GM23338 (cell line): ENCODE results near the gene TBC1D19. TPM values are rescaled to one million over a fixed set of nuclear protein-coding genes. Genes with fewer than 3 reads are reported as not detected.

Experiments used
- ATAC-seq: fragments of 200-7000 bp; cut with Tn5 transposase; 3 replicates; pipeline ENCODE4 v1.9.1; 2020
- DNase-seq: peaks from one replicate; pipeline ENCODE4 v3.0.0-alpha.2; 2015; ENCODE audit warnings: low spot score
- H2AFZ ChIP-seq: fragments of 200-600 bp; sonication (generic); 2 replicates; pipeline ENCODE4 v1.8.0; 2016; ENCODE audit warnings: antibody characterized with exemption, mild to moderate bottlenecking, moderate library complexity
- H3F3A ChIP-seq: fragments of 200-600 bp; sonication (generic); replicated peaks from 2 replicates; pipeline ENCODE4 v1.8.0; 2017; ENCODE audit warnings: antibody characterized with exemption, mixed run types, low read depth
- H3K27ac ChIP-seq: fragments of 200-600 bp; sonication (generic); 2 replicates; pipeline ENCODE4 v1.6.1; 2016; ENCODE audit warnings: low read depth
- H3K27me3 ChIP-seq: fragments of 200-600 bp; sonication (generic); 2 replicates; pipeline ENCODE4 v1.8.0; 2016; ENCODE audit warnings: mild to moderate bottlenecking, mixed run types, moderate library complexity; ENCODE audit not compliant: insufficient read depth
- H3K36me3 ChIP-seq: fragments of 200-600 bp; sonication (generic); 2 replicates; pipeline ENCODE4 v1.8.0; 2016; ENCODE audit warnings: mild to moderate bottlenecking; ENCODE audit not compliant: insufficient read depth
- H3K4me1 ChIP-seq: fragments of 200-600 bp; sonication (generic); 2 replicates; pipeline ENCODE4 v1.8.0; 2016; ENCODE audit warnings: mild to moderate bottlenecking, moderate library complexity; ENCODE audit not compliant: insufficient read depth
- H3K4me2 ChIP-seq: fragments of 200-600 bp; sonication (generic); 2 replicates; pipeline ENCODE4 v1.7.1; 2017; ENCODE audit warnings: mixed run types
- H3K4me3 ChIP-seq: fragments of 200-600 bp; sonication (generic); 2 replicates; pipeline ENCODE4 v1.6.1; 2016; ENCODE audit warnings: mixed run types
- H3K79me2 ChIP-seq: fragments of 200-600 bp; sonication (generic); replicated peaks from 2 replicates; pipeline ENCODE4 v1.8.0; 2017; ENCODE audit warnings: mild to moderate bottlenecking; ENCODE audit not compliant: insufficient read depth
- H3K9me2 ChIP-seq: fragments of 200-600 bp; sonication (generic); 2 replicates; pipeline ENCODE4 v1.8.0; 2017; ENCODE audit not compliant: insufficient read depth
- H4K20me1 ChIP-seq: fragments of 200-600 bp; sonication (generic); replicated peaks from 2 replicates; pipeline ENCODE4 v1.8.0; 2017; ENCODE audit warnings: mild to moderate bottlenecking; ENCODE audit not compliant: insufficient read depth
- H3K27ac Mint-ChIP-seq: 2 replicates; pipeline ENCODE4 v1.8.0; 2020; ENCODE audit warnings: inconsistent platforms, mild to moderate bottlenecking, moderate library complexity, mixed read lengths
- H3K27me3 Mint-ChIP-seq: 3 replicates; pipeline ENCODE4 v1.8.0; 2022; ENCODE audit warnings: low read depth, mild to moderate bottlenecking, moderate library complexity, mixed read lengths, inconsistent platforms; ENCODE audit not compliant: insufficient read depth, poor library complexity
- H3K36me3 Mint-ChIP-seq: 3 replicates; pipeline ENCODE4 v1.8.0; 2021; ENCODE audit warnings: low read depth, mild to moderate bottlenecking, inconsistent platforms, moderate library complexity, mixed read lengths
- H3K4me1 Mint-ChIP-seq: 3 replicates; pipeline ENCODE4 v1.8.0; 2020; ENCODE audit warnings: mild to moderate bottlenecking, inconsistent platforms, mixed read lengths
- H3K4me3 Mint-ChIP-seq: 3 replicates; pipeline ENCODE4 v1.8.0; 2021; ENCODE audit warnings: moderate library complexity, mild to moderate bottlenecking, inconsistent platforms, mixed read lengths
- H3K9me3 Mint-ChIP-seq: 3 replicates; pipeline ENCODE4 v1.8.0; 2020; ENCODE audit warnings: moderate library complexity, mild to moderate bottlenecking, inconsistent platforms, mixed read lengths
- CREB1 ChIP-seq: fragments of 250-450 bp; sonication (Bioruptor Pico); IDR thresholded peaks from 2 replicates; pipeline ENCODE4 v1.5.0; 2020; ENCODE audit warnings: low read depth, mild to moderate bottlenecking, moderate library complexity
- EZH2 ChIP-seq: fragments of 200-600 bp; sonication (generic); IDR thresholded peaks from one replicate; pipeline ENCODE4 v1.8.0; 2017; ENCODE audit warnings: antibody characterized with exemption, mild to moderate bottlenecking, low read depth; ENCODE audit not compliant: unreplicated experiment
- EZH2phosphoT487 ChIP-seq: fragments of 200-600 bp; sonication (generic); IDR thresholded peaks from one replicate; pipeline ENCODE4 v1.8.1; 2018; ENCODE audit warnings: antibody characterized with exemption; ENCODE audit not compliant: unreplicated experiment
- JUNB ChIP-seq: IDR thresholded peaks from one replicate; pipeline ENCODE4 v1.6.1; 2016; ENCODE audit warnings: antibody characterized with exemption; ENCODE audit not compliant: unreplicated experiment
- POLR2AphosphoS5 ChIP-seq: IDR thresholded peaks from 2 replicates; pipeline ENCODE4 v1.6.1; 2016; ENCODE audit warnings: antibody characterized with exemption, low read depth
- STAT1 ChIP-seq: IDR thresholded peaks from one replicate; pipeline ENCODE4 v1.6.1; 2016; ENCODE audit warnings: antibody characterized with exemption; ENCODE audit not compliant: unreplicated experiment
- ZNF114 ChIP-seq: fragments of 250-450 bp; sonication (Bioruptor Pico); IDR thresholded peaks from 2 replicates; pipeline ENCODE4 v1.5.0; 2020; ENCODE audit warnings: mild to moderate bottlenecking, moderate library complexity
- ZNF331 ChIP-seq: fragments of 250-450 bp; sonication (Bioruptor Pico); IDR thresholded peaks from 2 replicates; pipeline ENCODE4 v1.5.0; 2020; ENCODE audit warnings: low read depth, mild to moderate bottlenecking, moderate library complexity
- polyA plus RNA-seq: library from polyadenylated mRNA; unstranded; fragments of >200 nt; fragmentation: Nextera tagmentation; extraction: Ambion mirVana; gene quantifications from 2 replicates; pipeline ENCODE4 v1.2.1, GENCODE V29; 2016
- total RNA-seq: library from RNA; depleted of rRNA; stranded (reverse); fragments of >200 nt; shearing (Covaris generic); gene quantifications from 2 replicates; pipeline ENCODE4 v1.2.3, GENCODE V29; 2014
- TF ChIP-seq, protein P1 (sequence below): fragments of 250-450 bp; sonication (Bioruptor Pico); IDR thresholded peaks from 2 replicates; pipeline ENCODE4 v1.5.0; 2020; ENCODE audit warnings: mild to moderate bottlenecking, moderate library complexity

The TBC1D19 gene
- total and polyA plus RNA-seq, 2 experiments from 2014 or later, result 1.9 to 4.3 TPM

DNA sequence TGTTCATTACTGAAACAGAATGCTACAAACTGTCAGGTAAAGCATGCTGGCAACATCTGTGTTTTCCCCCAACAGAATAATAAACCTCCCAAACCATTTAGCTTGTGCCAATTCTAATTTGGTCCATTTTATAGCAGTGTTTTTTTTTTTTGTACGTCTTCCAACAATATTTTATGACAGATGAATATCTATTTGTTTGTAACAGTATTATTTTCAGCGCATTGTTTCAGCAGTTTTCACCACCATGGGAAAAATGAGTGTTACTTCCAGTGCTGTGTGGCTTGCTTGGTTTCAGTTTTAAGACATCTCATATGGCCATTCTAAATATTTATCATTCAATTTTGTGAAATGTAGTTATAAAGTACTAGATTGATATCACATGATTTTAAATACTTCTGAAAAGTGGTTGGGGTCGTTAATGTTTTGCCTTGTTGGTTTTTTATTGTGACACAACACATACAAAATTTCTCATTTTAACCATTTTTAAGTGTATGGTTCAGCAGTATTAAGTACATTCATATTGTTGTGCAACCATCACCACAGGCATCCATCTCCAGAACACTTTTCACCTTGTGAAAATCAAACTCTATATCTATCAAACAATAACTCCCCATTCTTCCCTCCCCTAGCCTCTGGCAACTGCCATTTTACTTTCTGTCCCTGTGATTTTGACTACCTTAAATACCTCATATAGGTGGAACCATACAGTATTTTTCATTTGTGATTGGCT is 25.6 kb upstream of the TBC1D19 start (continued):
- TF ChIP-seq, protein P1, sequence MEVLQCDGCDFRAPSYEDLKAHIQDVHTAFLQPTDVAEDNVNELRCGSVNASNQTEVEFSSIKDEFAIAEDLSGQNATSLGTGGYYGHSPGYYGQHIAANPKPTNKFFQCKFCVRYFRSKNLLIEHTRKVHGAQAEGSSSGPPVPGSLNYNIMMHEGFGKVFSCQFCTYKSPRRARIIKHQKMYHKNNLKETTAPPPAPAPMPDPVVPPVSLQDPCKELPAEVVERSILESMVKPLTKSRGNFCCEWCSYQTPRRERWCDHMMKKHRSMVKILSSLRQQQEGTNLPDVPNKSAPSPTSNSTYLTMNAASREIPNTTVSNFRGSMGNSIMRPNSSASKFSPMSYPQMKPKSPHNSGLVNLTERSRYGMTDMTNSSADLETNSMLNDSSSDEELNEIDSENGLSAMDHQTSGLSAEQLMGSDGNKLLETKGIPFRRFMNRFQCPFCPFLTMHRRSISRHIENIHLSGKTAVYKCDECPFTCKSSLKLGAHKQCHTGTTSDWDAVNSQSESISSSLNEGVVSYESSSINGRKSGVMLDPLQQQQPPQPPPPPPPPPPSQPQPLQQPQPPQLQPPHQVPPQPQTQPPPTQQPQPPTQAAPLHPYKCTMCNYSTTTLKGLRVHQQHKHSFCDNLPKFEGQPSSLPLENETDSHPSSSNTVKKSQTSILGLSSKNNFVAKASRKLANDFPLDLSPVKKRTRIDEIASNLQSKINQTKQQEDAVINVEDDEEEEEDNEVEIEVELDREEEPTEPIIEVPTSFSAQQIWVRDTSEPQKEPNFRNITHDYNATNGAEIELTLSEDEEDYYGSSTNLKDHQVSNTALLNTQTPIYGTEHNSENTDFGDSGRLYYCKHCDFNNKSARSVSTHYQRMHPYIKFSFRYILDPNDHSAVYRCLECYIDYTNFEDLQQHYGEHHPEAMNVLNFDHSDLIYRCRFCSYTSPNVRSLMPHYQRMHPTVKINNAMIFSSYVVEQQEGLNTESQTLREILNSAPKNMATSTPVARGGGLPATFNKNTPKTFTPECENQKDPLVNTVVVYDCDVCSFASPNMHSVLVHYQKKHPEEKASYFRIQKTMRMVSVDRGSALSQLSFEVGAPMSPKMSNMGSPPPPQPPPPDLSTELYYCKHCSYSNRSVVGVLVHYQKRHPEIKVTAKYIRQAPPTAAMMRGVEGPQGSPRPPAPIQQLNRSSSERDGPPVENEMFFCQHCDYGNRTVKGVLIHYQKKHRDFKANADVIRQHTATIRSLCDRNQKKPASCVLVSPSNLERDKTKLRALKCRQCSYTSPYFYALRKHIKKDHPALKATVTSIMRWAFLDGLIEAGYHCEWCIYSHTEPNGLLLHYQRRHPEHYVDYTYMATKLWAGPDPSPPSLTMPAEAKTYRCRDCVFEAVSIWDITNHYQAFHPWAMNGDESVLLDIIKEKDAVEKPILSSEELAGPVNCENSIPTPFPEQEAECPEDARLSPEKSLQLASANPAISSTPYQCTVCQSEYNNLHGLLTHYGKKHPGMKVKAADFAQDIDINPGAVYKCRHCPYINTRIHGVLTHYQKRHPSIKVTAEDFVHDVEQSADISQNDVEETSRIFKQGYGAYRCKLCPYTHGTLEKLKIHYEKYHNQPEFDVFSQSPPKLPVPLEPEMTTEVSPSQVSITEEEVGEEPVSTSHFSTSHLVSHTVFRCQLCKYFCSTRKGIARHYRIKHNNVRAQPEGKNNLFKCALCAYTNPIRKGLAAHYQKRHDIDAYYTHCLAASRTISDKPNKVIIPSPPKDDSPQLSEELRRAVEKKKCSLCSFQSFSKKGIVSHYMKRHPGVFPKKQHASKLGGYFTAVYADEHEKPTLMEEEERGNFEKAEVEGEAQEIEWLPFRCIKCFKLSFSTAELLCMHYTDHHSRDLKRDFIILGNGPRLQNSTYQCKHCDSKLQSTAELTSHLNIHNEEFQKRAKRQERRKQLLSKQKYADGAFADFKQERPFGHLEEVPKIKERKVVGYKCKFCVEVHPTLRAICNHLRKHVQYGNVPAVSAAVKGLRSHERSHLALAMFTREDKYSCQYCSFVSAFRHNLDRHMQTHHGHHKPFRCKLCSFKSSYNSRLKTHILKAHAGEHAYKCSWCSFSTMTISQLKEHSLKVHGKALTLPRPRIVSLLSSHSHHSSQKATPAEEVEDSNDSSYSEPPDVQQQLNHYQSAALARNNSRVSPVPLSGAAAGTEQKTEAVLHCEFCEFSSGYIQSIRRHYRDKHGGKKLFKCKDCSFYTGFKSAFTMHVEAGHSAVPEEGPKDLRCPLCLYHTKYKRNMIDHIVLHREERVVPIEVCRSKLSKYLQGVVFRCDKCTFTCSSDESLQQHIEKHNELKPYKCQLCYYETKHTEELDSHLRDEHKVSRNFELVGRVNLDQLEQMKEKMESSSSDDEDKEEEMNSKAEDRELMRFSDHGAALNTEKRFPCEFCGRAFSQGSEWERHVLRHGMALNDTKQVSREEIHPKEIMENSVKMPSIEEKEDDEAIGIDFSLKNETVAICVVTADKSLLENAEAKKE, result no peak
- no peak for TF ChIP-seq ZNF331 (CRISPR knock-in tag)
- TF ChIP-seq STAT1, result no peak
- TF ChIP-seq EZH2phosphoT487, result no peak
- no peak for TF ChIP-seq POLR2AphosphoS5

DNA sequence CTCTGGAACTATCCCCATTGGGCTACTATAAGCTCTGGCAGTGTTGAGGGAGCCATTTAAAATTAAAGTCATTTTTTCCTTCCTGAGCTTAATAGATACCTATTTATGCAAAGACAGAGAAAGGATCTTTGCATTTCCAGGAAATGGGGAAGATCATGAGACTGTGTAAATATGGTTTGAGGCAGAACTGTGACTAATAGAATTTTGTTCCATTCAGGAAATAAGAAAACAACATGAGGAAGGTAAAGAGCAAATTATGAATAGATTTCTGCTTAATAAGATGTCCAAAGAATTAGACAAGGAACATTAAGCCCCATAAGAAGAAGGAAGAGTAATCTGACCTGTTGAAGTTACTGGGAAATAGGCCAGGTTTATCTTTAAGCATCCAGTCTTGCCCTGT is 17.8 kb upstream of the TBC1D19 start:
- H3K9me2 ChIP-seq, result no peaks in the 10 kb centered on the region
- no peaks in the 10 kb centered on the region for H3F3A ChIP-seq
- H3K4me1 ChIP-seq, result no peaks in the 10 kb centered on the region
- ATAC-seq (no peak), DNase-seq (no peak)
- no peak overlapping the region for H3K27ac Mint-ChIP-seq
- H4K20me1 ChIP-seq, result no peaks in the 10 kb centered on the region
- no peaks in the 10 kb centered on the region for H3K36me3 Mint-ChIP-seq
- no peak overlapping the region for H3K27ac ChIP-seq
- H3K27me3 Mint-ChIP-seq, result no peaks in the 10 kb centered on the region
- no peak overlapping the region for H3K4me3 ChIP-seq
- H2AFZ ChIP-seq, result no peak overlapping the region
- H3K9me3 Mint-ChIP-seq, result no peaks in the 10 kb centered on the region; the same call in 2 of the 3 replicates
- H3K4me1 Mint-ChIP-seq, result no peaks in the 10 kb centered on the region
- no peaks in the 10 kb centered on the region for H3K36me3 ChIP-seq
- H3K27me3 ChIP-seq, result no peaks in the 10 kb centered on the region
- no peak overlapping the region for H3K4me3 Mint-ChIP-seq
- no peak overlapping the region for H3K4me2 ChIP-seq
- no peaks in the 10 kb centered on the region for H3K79me2 ChIP-seq
- TF ChIP-seq ZNF114 (CRISPR knock-in tag), result no peak
- no peak for TF ChIP-seq EZH2phosphoT487
- no peak for TF ChIP-seq JUNB
- no peak for TF ChIP-seq ZNF331 (CRISPR knock-in tag)
- TF ChIP-seq, protein P1, result no peak
- no peak for TF ChIP-seq STAT1
- no peak for TF ChIP-seq EZH2
- no peak for TF ChIP-seq POLR2AphosphoS5
- TF ChIP-seq CREB1 (CRISPR knock-in tag), result no peak
